GM23248 (cell line): ENCODE measurements around the gene SF3A2. TPM values are rescaled to one million over a fixed set of nuclear protein-coding genes. Genes with fewer than 3 reads are reported as not detected.
"Not testable (repeated sequence)": the region's sequence is repeated elsewhere in the genome, so short reads cannot be mapped to it uniquely, and the experiment has no call there.

ENCODE experiments used
- DNase-seq: peaks from one replicate; pipeline ENCODE4 v3.0.0-alpha.2; 2015
- H2AFZ ChIP-seq: fragments of 200-600 bp; sonication (generic); 2 replicates; pipeline ENCODE4 v1.6.1; 2016; ENCODE audit warnings: antibody characterized with exemption
- H3F3A ChIP-seq: fragments of 200-600 bp; sonication (generic); 2 replicates; pipeline ENCODE4 v1.6.1; 2016; ENCODE audit warnings: mild to moderate bottlenecking, antibody characterized with exemption, mixed run types; ENCODE audit not compliant: insufficient read depth
- H3K27ac ChIP-seq: fragments of 200-600 bp; sonication (generic); 2 replicates; pipeline ENCODE4 v1.5.1; 2016; ENCODE audit warnings: mild to moderate bottlenecking
- H3K27me3 ChIP-seq: fragments of 200-600 bp; sonication (generic); replicated peaks from 2 replicates; pipeline ENCODE4 v1.6.1; 2016; ENCODE audit warnings: mild to moderate bottlenecking; ENCODE audit not compliant: insufficient read depth
- H3K36me3 ChIP-seq: fragments of 200-600 bp; sonication (generic); 2 replicates; pipeline ENCODE4 v1.6.1; 2016; ENCODE audit warnings: low read depth, mild to moderate bottlenecking
- H3K4me1 ChIP-seq: fragments of 200-600 bp; sonication (generic); 2 replicates; pipeline ENCODE4 v1.6.1; 2016; ENCODE audit warnings: mild to moderate bottlenecking; ENCODE audit not compliant: insufficient read depth
- H3K4me2 ChIP-seq: fragments of 200-600 bp; sonication (generic); one replicate; pipeline ENCODE4 v1.6.1; 2016; ENCODE audit warnings: mild to moderate bottlenecking; ENCODE audit not compliant: unreplicated experiment
- H3K4me3 ChIP-seq: fragments of 200-600 bp; sonication (generic); 2 replicates; pipeline ENCODE4 v1.5.1; 2016; ENCODE audit warnings: mild to moderate bottlenecking
- H3K79me2 ChIP-seq: fragments of 200-600 bp; sonication (generic); 2 replicates; pipeline ENCODE4 v1.6.1; 2016; ENCODE audit warnings: mild to moderate bottlenecking; ENCODE audit not compliant: insufficient read depth
- H3K9ac ChIP-seq: fragments of 200-600 bp; sonication (generic); 2 replicates; pipeline ENCODE4 v1.6.1; 2016; ENCODE audit warnings: mild to moderate bottlenecking
- H3K9me2 ChIP-seq: fragments of 200-600 bp; sonication (generic); 2 replicates; pipeline ENCODE4 v1.6.1; 2016; ENCODE audit warnings: mixed run types, mild to moderate bottlenecking, moderate library complexity; ENCODE audit not compliant: insufficient read depth
- H3K9me3 ChIP-seq: fragments of 200-600 bp; sonication (generic); one replicate; pipeline ENCODE4 v1.6.1; 2017; ENCODE audit warnings: low read depth
- H4K20me1 ChIP-seq: fragments of 200-600 bp; sonication (generic); 2 replicates; pipeline ENCODE4 v1.6.0; 2016; ENCODE audit not compliant: insufficient read depth
- EZH2 ChIP-seq: fragments of 200-600 bp; sonication (generic); IDR thresholded peaks from 2 replicates; pipeline ENCODE4 v1.6.1; 2018; ENCODE audit warnings: antibody characterized with exemption, mild to moderate bottlenecking; ENCODE audit not compliant: insufficient read depth, poor library complexity, severe bottlenecking
- EZH2phosphoT487 ChIP-seq: fragments of 200-600 bp; sonication (generic); IDR thresholded peaks from 2 replicates; pipeline ENCODE4 v1.6.1; 2018; ENCODE audit warnings: antibody characterized with exemption, moderate library complexity, mild to moderate bottlenecking, low read depth; ENCODE audit not compliant: insufficient read depth
- WGBS, 2 experiments: methylation state at CpG; one replicate each; pipeline ENCODE4 v1.1.6; 2015 to 2017; ENCODE audit warnings: low lambda C conversion rate in 2 of 2, low coverage in 1 of 2; ENCODE audit errors: missing lambda C conversion rate in 2 of 2; 5-methylcytosine and 5-hydroxymethylcytosine counted together
- in situ Hi-C: fragments of 300-500 bp; cut with MboI; formaldehyde crosslinking; loops from 2 replicates; pipeline ENCODE4 v1.15.0; 2020
- polyA plus RNA-seq: library from polyadenylated mRNA; unstranded; fragments of >200 nt; fragmentation: Nextera tagmentation; extraction: Ambion mirVana; gene quantifications from 2 replicates; pipeline ENCODE4 v1.2.1, GENCODE V29; 2016
- total RNA-seq: library from RNA; depleted of rRNA; stranded (reverse); fragments of >200 nt; shearing (Covaris generic); gene quantifications from 2 replicates; pipeline ENCODE4 v1.2.3, GENCODE V29; 2014

SF3A2 gene
- total and polyA plus RNA-seq, 2 experiments from 2014 or later, result 16.8 to 26.7 TPM

DNA sequence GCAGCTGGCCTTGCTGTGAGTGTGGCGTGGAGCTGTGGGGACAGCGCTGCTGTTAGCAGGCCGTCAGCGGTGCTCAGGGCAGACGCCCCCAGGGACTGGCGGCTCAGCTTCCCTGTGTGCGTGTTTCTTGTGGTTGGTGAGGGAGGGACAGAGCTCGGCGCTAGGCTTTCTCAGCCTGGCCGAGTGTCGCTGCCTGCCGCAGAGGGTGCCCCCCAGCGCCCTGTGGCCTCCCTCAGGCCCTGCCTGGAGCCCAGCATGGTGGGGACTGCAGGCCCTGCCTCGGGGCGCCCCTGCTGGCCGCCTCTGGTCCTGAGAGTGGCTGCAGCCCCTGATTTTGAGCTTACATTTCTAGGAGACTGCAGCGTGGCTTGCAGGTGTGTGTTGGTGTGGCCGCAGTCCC, 37.4 kb upstream of the SF3A2 start:
- Histone ChIP-seq H2AFZ (no peak overlapping the region), H3K27me3 (no peaks in the 10 kb centered on the region), H3K36me3 (no peaks in the 10 kb centered on the region; the same call in 1 of the 2 replicates), H3K4me3 (no peak overlapping the region), H3K27ac (no peak overlapping the region), H3K4me1 (no peaks in the 10 kb centered on the region), H3K4me2 (no peak overlapping the region), H3K79me2 (peaks cover 94% of the 10 kb centered on the region), H3K9ac (no peak overlapping the region), H3K9me3 (no peaks in the 10 kb centered on the region), H3F3A (no peaks in the 10 kb centered on the region), H4K20me1 (no peaks in the 10 kb centered on the region), H3K9me2 (no peaks in the 10 kb centered on the region)
- WGBS, 2 experiments, result 95 to 99% methylated on average over 11 to 15 of the region's 18 CpGs
- TF ChIP-seq EZH2, result no peak
- TF ChIP-seq EZH2phosphoT487, result no peak
- in situ Hi-C loops, result no loop called here
- DNase-seq, result no peak

DNA sequence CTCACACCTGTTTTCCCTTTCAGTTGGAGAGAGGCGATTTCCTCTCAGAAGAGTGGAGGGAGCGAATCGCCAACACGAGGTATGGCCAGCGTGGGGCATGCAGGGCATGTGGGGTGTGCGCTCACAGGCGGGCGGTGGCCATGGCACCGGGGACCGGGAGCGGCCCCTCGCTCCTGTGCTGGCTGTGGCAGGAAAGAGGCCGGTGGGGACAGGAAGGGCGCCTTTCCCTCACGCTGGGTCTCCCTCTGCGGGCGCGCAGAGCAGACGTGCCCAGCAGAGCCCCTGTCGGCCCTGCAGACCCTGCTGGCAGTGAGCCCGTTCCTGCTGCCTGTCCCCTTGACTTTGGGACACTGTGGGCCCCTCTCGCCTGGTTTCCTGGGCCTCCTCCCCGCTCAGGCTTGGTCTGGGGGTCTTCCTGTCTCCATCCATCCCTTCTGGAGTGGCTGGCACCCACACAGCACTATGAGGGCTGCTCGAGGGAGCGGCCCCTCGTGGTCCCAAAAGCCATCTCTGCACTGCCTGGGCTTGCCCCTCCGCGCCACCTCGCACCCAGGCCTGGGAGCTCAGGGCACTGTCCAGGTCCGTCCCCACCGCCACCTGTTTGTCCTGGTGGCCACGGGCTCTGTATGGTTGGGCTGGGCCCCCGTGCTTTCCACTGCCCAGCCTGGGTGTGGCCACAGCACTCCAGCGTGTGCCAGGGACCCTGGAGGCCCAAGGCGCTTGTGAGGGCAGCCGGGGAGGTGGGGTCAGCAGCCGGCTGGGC, 36.6 kb upstream of the SF3A2 start:
- Histone ChIP-seq H3K79me2 (peaks cover 93% of the 10 kb centered on the region), H3K4me2 (no peak overlapping the region), H3K9me3 (no peaks in the 10 kb centered on the region), H3K4me3 (no peak overlapping the region), H3K9ac (no peak overlapping the region), H3K27me3 (no peaks in the 10 kb centered on the region), H3K36me3 (no peaks in the 10 kb centered on the region; the same call in 1 of the 2 replicates), H3F3A (no peaks in the 10 kb centered on the region), H4K20me1 (no peaks in the 10 kb centered on the region), H3K9me2 (no peaks in the 10 kb centered on the region), H3K27ac (no peak overlapping the region), H2AFZ (no peak overlapping the region), H3K4me1 (no peaks in the 10 kb centered on the region)
- DNase-seq, result no peak
- in situ Hi-C loops, result no loop called here
- no peak for TF ChIP-seq EZH2
- no peak for TF ChIP-seq EZH2phosphoT487
- 85 to 91% methylated on average over 33 to 37 of the region's 37 CpGs for WGBS, 2 experiments

DNA sequence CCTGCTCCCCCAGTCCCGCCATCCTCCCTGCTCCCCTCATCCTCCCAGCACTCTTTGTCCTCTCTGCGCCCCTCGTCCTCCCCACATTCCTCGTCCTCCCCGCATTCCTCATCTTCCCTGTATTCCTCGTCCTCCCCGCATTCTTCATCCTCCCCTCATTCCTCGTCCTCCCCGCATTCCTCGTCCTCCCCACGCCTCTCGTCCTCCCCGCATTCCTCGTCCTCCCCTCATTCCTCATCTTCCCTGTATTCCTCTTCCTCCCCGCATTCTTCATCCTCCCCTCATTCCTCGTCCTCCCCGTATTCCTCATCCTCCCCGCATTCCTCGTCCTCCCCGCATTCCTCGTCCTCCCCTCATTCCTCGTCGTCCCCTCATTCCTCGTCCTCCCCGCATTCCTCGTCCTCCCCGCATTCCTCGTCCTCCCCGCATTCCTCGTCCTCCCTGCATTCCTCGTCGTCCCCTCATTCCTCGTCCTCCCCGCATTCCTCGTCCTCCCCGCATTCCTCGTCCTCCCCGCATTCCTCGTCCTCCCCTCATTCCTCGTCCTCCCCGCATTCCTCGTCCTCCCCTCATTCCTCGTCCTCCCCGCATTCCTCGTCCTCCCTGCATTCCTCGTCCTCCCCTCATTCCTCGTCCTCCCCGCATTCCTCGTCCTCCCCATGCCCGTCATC, 35.9 kb upstream of the SF3A2 start:
- H2AFZ ChIP-seq, H3K27ac ChIP-seq, H3K27me3 ChIP-seq, H4K20me1 ChIP-seq, H3F3A ChIP-seq, H3K9ac ChIP-seq, H3K4me3 ChIP-seq, H3K4me2 ChIP-seq, H3K4me1 ChIP-seq, in situ Hi-C loops, H3K9me2 ChIP-seq, H3K9me3 ChIP-seq, H3K36me3 ChIP-seq, DNase-seq: not testable (repeated sequence)
- 97 to 100% methylated on average over 1 to 50 of the region's 50 CpGs for WGBS, 2 experiments
- H3K79me2 ChIP-seq, result peaks cover 94% of the 10 kb centered on the region

DNA sequence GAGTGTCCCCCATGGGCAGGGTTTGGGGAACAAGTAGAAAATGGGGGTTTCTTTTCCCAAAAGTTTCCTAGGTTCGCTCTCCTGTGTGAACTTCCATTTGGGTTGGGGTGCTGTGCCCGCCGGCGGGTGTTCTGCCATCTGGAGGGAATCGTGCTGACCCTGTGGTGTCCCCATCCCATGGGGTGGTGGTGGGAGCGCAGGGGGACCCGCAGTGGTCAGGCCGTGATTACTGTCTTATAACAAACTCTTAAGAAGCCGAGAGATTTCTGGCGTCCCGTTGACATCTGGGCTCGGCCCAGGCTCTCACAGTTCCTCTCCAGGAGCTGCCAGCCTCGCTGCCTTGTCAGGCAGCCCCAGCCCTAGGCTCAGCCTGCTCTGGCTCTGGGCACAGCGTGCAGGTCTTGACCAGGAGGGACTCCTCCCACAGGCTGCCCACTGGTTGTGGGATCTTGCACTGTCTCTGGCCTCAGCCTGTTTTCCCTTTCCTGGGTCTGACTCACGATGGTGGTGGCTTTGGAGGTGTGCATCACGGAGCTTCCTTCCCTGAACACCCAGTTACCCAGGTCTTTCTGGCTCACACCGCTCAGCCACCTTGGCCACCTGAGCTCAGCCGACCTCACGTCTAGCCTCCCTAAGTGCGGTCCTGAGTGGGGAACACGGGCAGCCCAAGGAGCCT, 35.0 kb upstream of the SF3A2 start:
- H3K9ac ChIP-seq, result no peak overlapping the region
- in situ Hi-C loops, result no loop called here
- H3K36me3 ChIP-seq, result no peaks in the 10 kb centered on the region; the same call in 1 of the 2 replicates
- peaks cover 93% of the 10 kb centered on the region for H3K79me2 ChIP-seq
- WGBS, 2 experiments, result 89 to 92% methylated on average over 21 of the region's 21 CpGs
- no peaks in the 10 kb centered on the region for H3K4me1 ChIP-seq
- no peaks in the 10 kb centered on the region for H4K20me1 ChIP-seq
- no peak overlapping the region for H2AFZ ChIP-seq
- TF ChIP-seq EZH2phosphoT487 (no peak), EZH2 (no peak)
- no peaks in the 10 kb centered on the region for H3F3A ChIP-seq
- H3K27ac ChIP-seq, result no peak overlapping the region
- DNase-seq, result no peak
- no peak overlapping the region for H3K4me2 ChIP-seq
- H3K4me3 ChIP-seq, result no peak overlapping the region
- no peaks in the 10 kb centered on the region for H3K9me3 ChIP-seq
- no peaks in the 10 kb centered on the region for H3K9me2 ChIP-seq
- no peaks in the 10 kb centered on the region for H3K27me3 ChIP-seq
